Stimulated activated CD4-positive, alpha-beta T cell treated with anti-CD3 and anti-CD28 coated beads, Interleukin-12 subunit alpha, Interleukin-12 subunit beta, amount 100 ng/mL, for 4 hours (primary cell): ENCODE data around the gene WWC2.
"Not testable (repeated sequence)": the region's sequence is repeated elsewhere in the genome, so short reads cannot be mapped to it uniquely, and the experiment has no call there.

ENCODE experiments used
- DNase-seq: peaks from one replicate; pipeline ENCODE4 v3.0.0-alpha.2; 2020

WWC2 gene

DNA sequence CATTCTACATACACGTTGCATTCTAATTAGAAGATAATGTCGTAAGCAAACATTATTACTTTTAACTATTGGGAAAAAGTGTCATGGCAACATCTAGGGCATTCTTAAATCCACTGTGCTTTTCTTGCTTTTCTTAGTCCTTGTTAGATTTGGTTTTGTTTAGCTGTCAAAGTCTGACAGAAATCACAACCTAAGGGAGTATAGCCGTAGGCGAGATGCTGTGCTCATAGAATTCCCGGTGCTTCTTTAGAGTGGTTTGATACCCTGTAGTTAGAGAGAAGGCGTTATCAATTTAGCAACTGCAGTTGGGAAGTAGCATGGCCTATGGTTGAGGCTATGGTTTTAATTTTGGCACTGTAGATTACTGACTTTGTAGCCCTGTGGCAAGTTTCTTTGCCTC lies 45.7 kb downstream of the WWC2 start:
- no peak for DNase-seq

DNA sequence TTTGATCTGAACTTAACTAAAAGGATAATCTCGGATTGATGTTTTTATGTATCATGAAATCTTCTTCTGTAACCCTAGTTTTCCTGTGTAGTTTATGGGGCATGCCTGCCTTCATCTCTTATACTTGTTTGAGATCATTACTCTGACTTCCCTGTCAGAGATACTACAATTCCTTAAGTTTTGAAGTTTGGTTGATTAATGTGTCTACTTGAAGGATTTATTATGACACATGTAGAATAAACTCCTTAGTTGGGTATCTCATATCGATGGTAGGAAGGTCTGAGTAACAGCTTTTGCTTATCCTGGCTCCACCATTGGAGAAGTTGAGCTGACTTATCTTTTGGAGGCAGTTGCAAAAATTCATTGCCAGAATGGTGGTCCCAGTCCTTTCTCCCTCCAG lies 46.7 kb downstream of the WWC2 start:
- no peak for DNase-seq

DNA sequence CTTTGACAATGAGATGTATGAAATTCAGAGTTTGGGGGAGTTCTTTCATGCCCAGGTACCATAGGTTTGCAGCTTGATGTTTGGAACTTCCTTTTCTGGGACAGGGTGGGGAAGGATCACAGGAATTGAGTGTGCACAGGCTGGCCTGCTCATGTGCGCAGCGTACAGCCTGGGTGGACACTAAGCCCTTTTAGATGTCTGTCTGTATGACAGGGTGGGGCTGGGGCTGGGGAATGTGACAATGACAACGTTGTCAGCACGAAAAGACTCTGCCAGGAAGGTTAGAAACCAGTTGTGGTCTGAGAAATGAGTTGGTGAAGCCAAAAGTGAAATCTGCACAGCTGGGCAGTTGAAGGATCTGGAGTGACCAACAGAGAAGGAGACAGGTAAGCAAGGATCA lies 47.4 kb downstream of the WWC2 start:
- DNase-seq, result no peak

DNA sequence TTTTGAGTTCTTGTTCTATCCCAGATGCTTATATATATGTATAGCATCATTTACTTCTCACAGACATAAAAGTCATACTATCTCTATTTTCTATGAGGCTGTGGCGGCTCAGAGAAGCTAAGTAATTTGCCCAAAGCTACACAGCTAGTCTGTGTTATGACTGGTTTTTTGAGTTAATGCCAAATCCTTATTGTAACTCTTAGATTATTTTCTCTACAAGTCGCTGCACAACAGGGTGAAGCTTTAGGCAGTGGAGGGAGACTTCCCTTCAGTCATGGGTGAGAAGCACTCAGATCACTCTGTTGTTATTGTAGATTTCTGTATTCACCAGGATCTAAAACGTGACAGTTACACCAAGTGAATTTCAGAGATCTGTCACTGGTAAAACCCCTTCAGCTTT lies 48.1 kb downstream of the WWC2 start:
- no peak for DNase-seq

DNA sequence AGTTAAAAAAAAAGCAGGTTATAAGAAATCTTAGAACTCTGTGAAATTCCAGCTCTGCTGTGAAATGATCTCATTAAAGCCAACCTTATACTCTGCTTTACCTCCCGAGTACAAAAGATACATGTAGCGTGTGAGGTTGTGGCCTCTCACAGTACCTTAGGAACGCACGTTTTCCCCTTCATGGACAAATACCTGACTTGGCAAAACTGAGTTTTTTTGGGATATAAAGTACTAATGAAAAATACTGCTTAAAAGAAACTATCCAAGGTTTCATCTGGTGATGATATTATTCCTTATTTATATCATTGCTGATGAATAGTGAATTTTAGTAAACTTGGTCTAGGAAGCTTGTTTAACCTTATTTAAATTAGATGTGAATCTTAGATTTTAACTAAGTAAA lies 48.9 kb downstream of the WWC2 start:
- DNase-seq, result no peak

DNA sequence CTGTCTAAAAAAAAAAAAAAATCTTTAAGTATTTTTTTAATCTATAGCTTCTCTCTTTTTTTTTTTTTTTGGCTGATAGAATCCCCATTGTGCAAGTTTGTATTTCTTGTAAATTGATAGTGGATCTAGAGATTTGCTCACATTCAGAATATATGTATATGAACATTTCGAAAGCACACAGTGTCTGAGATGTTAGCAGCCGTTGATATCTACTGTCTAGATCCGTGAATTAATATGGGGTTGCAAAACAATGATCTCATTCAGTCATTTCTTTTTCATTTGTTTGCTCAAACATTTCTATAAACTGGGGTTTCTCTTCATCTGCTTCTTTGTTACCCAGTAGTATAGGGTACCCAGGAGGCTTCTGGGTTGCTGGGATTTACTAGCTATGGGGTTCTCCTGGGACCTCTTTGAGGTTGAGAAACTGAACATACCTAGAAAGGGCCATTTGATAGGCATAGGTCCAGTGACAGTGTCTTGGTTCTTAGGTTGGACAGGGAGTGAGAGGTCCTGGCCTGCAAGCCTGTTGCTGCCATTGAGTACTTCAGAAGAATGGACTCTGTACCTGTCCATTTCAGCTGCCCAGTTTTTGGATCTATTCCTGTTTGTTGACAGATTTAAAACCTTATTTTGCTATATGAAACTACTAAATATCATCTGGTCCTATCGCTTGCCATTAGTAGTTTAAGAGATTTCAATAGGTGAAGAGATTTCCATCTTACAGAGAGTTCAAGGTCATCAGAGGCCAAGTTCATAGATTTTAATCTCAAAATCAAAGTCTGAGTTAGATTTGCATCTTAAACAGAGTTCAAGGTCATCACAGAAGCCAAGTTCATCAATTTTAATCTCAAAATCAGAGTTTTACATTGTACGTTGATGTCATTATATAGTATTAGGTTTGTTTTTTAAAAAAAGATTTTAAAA lies 50.8 kb downstream of the WWC2 start:
- DNase-seq, result no peak

DNA sequence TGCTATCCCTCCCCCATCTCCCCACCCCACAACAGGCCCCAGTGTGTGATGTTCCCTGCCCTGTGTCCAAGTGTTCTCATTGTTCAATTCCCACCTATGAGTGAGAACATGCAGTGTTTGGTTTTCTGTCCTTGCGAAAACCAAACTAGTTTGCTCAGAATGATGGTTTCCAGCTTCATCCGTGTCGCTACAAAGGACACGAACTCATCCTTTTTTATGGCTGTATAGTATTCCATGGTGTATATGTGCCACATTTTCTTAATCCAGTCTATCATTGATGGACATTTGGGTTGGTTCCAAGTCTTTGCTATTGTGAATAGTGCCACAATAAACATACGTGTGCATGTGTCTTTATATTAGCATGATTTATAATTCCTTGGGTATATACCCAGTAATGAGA lies 51.6 kb downstream of the WWC2 start:
- not testable (repeated sequence) for DNase-seq

DNA sequence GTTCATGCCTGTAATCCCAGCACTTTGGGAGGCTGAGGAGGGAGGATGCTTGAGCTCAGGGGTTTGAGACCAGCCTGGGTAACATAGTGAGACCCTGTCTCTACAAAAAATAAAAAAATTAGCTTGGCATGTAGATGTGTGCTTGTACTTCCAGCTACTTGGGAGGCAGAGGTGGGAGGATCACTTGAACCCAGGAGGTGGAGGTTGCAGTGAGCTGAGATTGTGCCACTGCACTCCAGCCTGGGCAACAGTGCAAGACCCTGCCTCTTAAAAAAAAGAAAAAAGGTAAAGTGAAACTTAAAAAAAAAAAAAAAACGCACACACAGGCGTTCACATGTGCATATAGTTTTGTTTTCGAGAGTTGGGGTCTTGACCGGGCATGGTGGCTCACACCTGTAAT lies 53.2 kb downstream of the WWC2 start:
- DNase-seq, result not testable (repeated sequence)

DNA sequence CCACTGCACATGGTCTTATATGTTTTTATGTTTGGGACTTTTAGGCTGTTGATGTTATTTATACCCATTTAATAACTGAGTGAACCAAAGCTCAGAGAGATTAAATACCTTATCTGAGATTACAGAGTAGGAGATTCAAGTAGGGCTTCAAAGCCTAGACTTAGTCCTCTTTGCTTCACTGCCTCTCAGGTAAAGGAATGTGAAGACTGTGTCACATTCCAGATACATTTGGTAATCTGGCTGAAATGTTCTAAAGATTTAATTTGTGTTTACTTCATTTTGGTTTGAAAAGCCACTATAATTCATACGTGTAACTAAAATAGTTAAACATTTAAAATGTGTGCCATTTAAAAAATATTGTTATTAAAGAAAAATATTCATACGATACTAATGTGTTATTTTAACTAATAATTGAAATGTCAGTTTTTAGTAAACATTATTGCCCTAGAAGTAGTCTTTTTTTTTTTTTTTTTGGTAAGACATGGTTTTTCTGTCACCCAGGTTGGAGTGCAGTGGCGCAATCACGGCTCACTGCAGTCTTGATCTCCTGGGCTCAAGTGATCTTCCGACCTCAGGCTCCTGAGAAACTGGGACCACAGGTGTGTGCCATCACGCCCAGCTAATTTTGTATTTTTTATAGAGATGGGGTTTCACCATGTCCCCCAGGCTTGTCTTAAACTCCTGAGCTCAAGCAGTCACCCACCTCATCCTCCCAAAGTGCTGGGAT lies 54.3 kb downstream of the WWC2 start:
- DNase-seq, result no peak

DNA sequence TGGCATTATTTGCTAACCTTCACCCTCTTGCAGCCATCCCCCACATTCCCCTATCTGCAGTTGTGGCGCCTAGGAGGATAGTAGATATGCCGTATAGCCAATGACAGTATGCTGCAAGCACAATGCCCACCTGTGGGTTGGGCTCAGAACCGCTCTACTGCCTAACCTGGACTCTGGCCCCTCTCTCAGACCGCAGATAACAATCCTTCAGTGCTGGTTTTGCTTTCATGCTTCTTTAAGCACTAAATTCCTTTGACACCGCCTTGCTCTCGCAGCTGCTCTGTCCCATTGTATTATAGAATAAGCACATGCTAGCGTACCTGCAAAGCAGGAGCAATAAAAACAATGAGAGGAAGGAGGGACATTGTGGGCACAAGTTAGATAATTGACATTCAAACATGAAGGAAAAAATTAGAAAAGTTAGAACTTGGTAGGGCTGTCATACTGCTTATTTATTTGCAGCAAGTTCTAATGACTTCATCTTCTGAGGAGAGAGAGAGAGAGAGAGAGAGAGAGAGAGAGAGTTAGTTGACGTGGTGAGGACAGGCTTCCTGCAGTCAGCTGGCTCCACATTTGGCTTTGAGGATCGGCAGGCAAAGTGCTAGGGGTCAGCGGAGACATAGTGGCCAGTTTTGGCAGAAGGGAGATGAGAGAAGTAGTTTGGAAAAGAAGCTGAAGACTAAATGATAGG lies 55.8 kb downstream of the WWC2 start:
- DNase-seq, result no peak

DNA sequence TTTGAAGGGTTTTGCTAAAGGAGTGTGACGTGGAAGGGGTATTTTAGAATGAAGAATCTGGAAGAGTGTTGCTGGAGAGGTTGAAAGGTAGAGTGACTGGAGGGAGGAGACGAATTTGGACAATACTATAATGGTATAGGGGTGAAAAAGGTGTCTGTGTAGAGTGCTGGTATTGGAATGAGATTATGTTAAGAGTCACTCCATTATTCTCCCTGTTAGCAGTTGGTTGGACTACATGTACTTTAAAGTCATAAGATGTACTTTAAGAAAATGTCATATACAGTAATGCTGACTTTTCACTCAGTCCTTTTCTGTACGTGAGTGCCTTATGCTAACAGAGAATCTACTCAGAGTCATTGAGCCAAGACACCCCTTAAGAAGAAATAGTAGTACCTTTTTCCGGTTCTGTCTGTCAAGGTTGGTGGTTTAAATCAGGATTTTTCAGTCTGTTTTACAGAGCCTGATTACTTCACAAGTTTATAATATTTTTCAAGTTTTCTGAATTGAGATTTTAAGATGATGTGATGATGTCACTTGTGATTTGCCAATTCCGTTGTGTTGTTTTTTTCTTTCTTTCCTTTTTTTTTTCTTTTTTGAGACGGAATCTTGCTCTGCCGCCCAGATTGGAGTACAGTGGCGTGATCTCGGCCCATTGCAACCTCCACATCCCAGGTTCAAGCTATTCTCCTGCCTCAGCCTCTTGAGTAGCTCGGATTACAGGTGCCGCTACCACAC lies 56.6 kb downstream of the WWC2 start:
- no peak for DNase-seq

DNA sequence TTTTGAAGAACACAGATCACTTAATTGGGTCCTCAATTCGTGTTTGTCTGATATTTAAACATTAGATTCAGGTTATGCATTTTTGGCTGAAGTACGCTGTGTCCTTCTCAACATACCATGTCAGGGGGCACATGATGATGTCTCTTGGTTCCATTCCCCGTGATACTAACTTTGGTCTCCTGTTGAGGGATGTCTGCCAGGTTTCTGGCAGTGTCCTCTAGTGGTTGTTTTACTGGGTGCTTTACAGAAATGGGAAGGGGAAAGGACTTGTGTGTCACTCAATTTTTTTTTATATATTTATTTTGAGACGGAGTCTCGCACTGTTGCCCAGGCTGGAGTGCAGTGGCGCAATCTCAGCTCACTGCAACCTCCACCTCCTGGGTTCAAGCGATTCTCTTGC lies 58.2 kb downstream of the WWC2 start:
- no peak for DNase-seq

DNA sequence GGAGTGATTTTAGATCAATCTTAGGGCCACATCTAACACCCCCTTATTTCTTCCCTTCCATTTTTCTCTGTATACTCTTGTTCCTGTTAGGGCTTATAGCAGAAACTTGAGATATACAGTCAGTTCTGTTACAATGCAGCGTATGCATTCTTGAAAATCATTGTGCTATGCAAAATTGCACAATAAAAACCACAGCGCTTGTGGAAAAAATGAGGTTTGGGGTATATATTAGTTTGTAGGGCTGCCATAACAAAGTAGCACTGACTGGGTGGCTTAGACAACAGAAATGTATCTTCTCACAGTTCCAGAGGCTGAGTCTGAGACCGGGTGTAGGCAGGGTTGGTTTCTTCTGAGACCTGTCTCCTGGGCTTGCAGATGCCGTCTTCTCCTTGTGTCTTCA lies 59.0 kb downstream of the WWC2 start:
- DNase-seq, result no peak

DNA sequence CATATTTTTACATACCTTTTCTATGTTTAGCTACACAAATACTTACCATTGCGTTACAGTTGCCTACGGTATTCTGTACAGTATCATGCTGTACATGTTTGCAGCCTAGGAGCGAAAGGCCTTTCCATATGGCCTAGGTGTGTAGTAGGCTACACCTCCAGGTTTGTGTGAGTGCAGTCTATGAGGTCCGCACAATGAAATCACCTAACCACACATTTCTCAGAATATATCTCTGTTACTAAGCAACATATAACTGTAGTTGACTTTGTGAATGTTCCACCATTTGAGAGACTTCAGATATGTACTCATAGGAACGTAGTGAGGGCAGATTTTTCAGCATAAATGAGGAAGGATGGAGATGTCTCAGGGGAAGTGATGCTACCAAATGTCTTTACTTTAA lies 62.6 kb downstream of the WWC2 start:
- DNase-seq, result no peak

DNA sequence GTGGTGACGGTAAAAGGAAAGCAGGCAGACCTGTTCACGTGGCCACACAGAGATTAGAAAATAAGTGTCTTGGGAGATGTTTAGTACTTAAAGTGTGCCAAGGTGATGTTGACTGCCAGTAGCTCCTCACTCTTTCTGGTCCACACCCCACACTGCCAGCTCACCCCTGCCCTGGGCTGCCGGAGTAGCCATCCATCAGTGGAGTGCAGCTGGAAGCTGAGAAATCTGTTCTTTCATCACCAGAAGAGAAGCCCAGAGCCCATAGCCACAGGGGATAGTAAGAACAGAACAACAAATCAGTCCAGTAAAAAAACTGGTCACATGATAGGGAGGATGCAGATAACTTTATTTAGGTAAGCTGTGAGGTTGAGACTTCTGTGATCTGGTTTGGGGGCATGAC lies 64.1 kb downstream of the WWC2 start:
- DNase-seq, result no peak

DNA sequence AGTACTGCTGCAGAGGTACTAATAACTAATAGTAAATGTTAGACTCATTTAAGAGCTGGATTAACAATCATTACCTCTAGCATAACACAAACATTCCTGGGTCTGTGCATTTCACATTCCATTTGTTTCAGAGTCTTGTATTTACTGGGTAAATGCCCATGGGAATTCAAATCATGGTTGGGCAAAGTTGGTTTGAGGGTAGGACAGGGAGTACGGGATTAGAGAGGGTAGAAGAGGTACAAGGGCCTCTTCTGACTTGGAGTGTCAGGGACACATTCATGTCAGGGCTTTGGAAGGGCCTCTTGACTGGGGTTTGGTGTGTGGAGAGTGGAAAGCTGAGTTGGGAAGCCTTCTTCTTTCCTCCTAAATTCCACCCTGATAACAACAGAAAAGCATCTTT lies 65.9 kb downstream of the WWC2 start:
- DNase-seq, result no peak

DNA sequence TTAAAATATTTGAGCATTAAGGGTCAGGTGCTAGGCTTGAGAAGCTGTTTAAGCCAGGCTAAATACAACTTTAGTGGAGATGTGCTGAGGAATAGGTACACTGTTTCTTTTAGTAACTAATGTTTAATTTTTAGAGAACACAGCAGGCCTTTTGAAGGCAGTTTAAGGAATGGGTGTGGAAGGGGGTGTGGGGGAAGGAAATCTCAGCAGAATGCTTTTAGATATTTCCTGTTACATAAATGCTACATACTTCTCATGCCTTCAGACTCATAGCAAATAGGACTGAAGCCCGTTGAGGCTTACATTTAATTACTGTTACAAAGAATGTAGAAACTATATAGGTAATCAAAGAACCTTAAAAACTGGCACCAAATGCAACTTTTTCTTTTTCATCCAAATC lies 66.3 kb downstream of the WWC2 start:
- DNase-seq, result no peak

DNA sequence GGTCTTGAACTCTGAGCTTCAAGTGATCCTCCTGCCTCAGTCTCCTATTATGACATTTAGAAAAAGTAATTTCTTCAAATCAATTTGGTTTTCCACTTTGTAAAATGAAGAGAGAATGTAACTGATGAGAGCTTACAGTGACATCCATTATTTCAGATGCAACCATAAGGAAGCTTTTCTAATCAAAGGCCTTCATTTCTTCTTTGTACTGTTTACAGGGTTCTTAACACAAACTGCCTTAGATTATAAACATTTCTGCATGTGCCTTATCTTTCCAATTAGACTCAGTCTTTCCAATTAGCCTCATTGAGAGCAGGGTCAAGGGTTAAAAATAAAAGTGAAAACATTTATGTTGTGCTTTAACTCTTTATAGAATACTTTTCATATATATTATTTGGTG lies 71.8 kb downstream of the WWC2 start:
- no peak for DNase-seq

DNA sequence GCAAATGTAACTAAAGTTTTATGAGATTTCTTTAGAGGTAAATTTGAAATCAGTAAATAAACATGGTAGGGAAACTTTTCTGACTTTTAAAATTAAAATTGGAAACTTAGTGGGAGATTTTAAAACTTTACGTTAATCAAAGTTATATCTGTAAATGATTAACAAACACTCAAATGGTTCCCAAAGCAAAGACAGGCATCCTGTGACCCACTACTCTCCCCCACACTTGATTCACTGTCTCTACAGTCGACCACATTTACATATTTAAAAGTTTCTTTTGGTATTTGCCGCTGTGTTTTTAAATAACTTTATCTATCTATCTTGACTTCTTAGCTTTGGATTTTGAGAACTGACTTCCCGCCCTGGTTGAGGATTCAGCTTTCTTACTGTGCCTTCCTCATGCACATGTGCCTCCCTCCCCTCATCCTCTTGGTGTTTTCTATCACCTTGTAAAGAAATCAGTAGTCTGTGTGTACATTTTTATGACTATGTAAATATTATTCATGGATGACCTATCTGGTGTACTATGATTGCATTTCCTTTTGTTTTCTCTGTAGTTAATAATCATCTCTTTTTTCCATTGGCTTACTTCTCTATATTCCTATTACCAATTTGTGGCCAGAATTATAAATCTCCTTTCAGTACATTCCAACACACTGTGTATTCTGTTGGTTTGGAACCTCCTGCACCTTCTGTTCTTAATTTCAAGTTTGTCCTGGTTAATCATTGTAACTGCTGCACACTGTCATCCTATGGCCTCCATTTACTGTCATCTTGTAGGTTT lies 72.6 kb downstream of the WWC2 start:
- no peak for DNase-seq

DNA sequence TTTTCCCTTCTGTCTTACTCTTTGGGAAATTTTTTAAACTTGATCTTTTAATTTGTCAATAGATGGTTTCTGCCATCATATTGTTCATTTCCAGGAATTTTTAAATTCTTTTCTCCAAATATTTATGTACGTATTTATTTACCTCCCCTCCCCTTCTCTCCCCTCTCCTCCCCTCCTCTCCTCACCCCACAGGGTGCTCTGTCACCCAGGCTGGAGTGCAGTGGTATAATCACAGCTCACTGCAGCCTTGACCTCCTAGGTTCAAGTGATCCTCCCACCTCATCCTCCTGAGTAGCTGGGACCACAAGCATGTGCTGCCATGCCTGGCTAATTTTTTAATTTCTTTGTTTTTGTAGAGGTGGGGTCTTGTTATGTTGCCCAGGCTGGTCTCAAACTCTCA lies 73.8 kb downstream of the WWC2 start:
- no peak for DNase-seq

DNA sequence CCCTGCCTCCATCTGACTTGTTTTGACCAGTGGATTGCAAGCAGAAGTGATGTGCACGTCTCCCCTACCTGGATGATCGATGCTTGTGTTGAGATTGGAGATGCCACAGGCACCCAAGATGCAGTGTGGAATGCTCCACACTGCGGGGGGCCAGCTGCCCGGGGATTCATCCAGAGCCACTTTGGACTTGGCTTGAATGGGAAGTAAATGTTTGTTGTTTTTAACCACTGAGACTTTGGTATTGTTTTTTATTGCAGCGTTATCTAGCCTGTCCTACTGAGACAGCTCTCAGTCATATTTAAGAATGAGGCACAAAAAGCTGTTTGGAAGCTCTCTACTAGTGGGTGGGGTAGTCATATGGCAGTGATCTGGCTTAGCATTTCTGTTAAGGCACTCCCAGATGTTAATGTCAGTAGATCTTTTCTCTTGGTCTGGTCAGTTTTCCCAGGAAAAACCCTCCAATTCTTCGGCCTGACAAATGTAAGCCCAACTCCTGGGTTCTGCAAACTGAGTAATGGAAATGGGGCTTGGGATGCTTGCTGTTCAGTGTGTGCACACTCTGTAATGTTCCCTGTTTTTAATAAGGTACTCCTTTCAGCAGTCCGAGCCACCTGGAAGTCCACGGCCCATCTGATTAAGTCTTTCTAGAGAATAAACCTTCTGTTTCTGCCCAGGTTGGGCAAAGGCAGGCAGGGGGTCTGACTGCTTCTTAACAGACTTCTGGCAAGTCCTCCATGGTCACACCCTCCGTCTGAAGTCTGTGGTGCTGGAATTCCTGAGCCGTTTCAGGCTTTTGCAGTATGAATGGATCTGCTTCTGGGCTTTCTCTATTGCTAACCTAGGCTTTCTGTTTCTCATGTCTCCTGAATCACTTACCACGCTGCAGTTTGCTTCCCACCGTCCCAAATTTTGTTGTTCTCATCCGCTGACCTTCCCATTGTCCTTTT lies 74.8 kb downstream of the WWC2 start:
- no peak for DNase-seq
